ENCODE data around the gene ADRA1B.
A peak's percentile ranks its signal among the peaks of the same experiment; 100 is the strongest.

The ADRA1B gene

GRCh38 chr5:159910207-159910842 lies 6.0 kb upstream of the ADRA1B start:
- 85 to 97% methylated on average over 5 of the region's 5 CpGs for WGBS, 2 experiments
- H3K4me3 ChIP-seq (ENCODE audit: insufficient read depth, low read depth, low read length): no peak overlapping the region
- H3K27me3 ChIP-seq (ENCODE audit: control insufficient read depth, insufficient read depth, low read length, poor library complexity, severe bottlenecking): peaks cover 11% of the 10 kb centered on the region
- H3K27ac ChIP-seq (ENCODE audit: insufficient read depth, low read depth, low read length, poor library complexity, severe bottlenecking): no peak overlapping the region
- no peaks in the 10 kb centered on the region for H3K36me3 ChIP-seq (ENCODE audit: control insufficient read depth, insufficient read depth, low read length)
- no peaks in the 10 kb centered on the region for H3K9me3 ChIP-seq (ENCODE audit: control insufficient read depth, low read length)
- H3K4me1 ChIP-seq (ENCODE audit: control insufficient read depth, insufficient read depth, low read length): peaks cover 15% of the 10 kb centered on the region

GRCh38 chr5:159910843-159911229 lies 5.4 kb upstream of the ADRA1B start:
- Histone ChIP-seq H3K9me3 (ENCODE audit: control insufficient read depth, low read length) (no peaks in the 10 kb centered on the region), H3K4me1 (ENCODE audit: control insufficient read depth, insufficient read depth, low read length) (peaks cover 15% of the 10 kb centered on the region), H3K27ac (ENCODE audit: insufficient read depth, low read depth, low read length, poor library complexity, severe bottlenecking) (no peak overlapping the region), H3K4me3 (ENCODE audit: insufficient read depth, low read depth, low read length) (no peak overlapping the region), H3K36me3 (ENCODE audit: control insufficient read depth, insufficient read depth, low read length) (no peaks in the 10 kb centered on the region), H3K27me3 (ENCODE audit: control insufficient read depth, insufficient read depth, low read length, poor library complexity, severe bottlenecking) (peaks cover 16% of the 10 kb centered on the region)
- WGBS, 2 experiments: 73 to 86% methylated on average over 2 of the region's 2 CpGs

GRCh38 chr5:159911349-159911748 lies 4.9 kb upstream of the ADRA1B start:
- 82 to 89% methylated on average over 4 of the region's 4 CpGs for WGBS, 2 experiments
- H3K36me3 ChIP-seq (ENCODE audit: control insufficient read depth, insufficient read depth, low read length): no peaks in the 10 kb centered on the region
- no peak overlapping the region for H3K27ac ChIP-seq (ENCODE audit: insufficient read depth, low read depth, low read length, poor library complexity, severe bottlenecking)

GRCh38 chr5:159912033-159912800 lies 4.1 kb upstream of the ADRA1B start:
- 84 to 89% methylated on average over 4 of the region's 4 CpGs for WGBS, 2 experiments
- Histone ChIP-seq H3K27me3 (ENCODE audit: control insufficient read depth, insufficient read depth, low read length, poor library complexity, severe bottlenecking) (peaks cover 29% of the 10 kb centered on the region), H3K27ac (ENCODE audit: insufficient read depth, low read depth, low read length, poor library complexity, severe bottlenecking) (no peak overlapping the region)

More at GRCh38 chr5:159911349-159911748, 4.9 kb upstream of the ADRA1B start:
- no peaks in the 10 kb centered on the region for H3K9me3 ChIP-seq (ENCODE audit: control insufficient read depth, low read length)
- H3K27me3 ChIP-seq (ENCODE audit: control insufficient read depth, insufficient read depth, low read length, poor library complexity, severe bottlenecking): peaks cover 21% of the 10 kb centered on the region
- H3K4me3 ChIP-seq (ENCODE audit: insufficient read depth, low read depth, low read length): no peak overlapping the region
- peaks cover 15% of the 10 kb centered on the region for H3K4me1 ChIP-seq (ENCODE audit: control insufficient read depth, insufficient read depth, low read length)

GRCh38 chr5:159913048-159913447 lies 3.2 kb upstream of the ADRA1B start:
- 90 to 91% methylated on average over 6 of the region's 6 CpGs for WGBS, 2 experiments
- peaks cover 10% of the 10 kb centered on the region for H3K4me1 ChIP-seq (ENCODE audit: control insufficient read depth, insufficient read depth, low read length)

More at GRCh38 chr5:159912033-159912800, 4.1 kb upstream of the ADRA1B start:
- no peaks in the 10 kb centered on the region for H3K36me3 ChIP-seq (ENCODE audit: control insufficient read depth, insufficient read depth, low read length)
- H3K4me3 ChIP-seq (ENCODE audit: insufficient read depth, low read depth, low read length): no peak overlapping the region
- peaks cover 15% of the 10 kb centered on the region for H3K4me1 ChIP-seq (ENCODE audit: control insufficient read depth, insufficient read depth, low read length)
- H3K9me3 ChIP-seq (ENCODE audit: control insufficient read depth, low read length): no peaks in the 10 kb centered on the region

GRCh38 chr5:159913501-159913900 lies 2.8 kb upstream of the ADRA1B start:
- Histone ChIP-seq H3K27me3 (ENCODE audit: control insufficient read depth, insufficient read depth, low read length, poor library complexity, severe bottlenecking) (peaks cover 39% of the 10 kb centered on the region), H3K9me3 (ENCODE audit: control insufficient read depth, low read length) (no peaks in the 10 kb centered on the region), H3K4me1 (ENCODE audit: control insufficient read depth, insufficient read depth, low read length) (peaks cover 6% of the 10 kb centered on the region), H3K27ac (ENCODE audit: insufficient read depth, low read depth, low read length, poor library complexity, severe bottlenecking) (no peak overlapping the region), H3K36me3 (ENCODE audit: control insufficient read depth, insufficient read depth, low read length) (no peaks in the 10 kb centered on the region), H3K4me3 (ENCODE audit: insufficient read depth, low read depth, low read length) (no peak overlapping the region)

More at GRCh38 chr5:159913048-159913447, 3.2 kb upstream of the ADRA1B start:
- Histone ChIP-seq H3K27ac (ENCODE audit: insufficient read depth, low read depth, low read length, poor library complexity, severe bottlenecking) (no peak overlapping the region), H3K9me3 (ENCODE audit: control insufficient read depth, low read length) (no peaks in the 10 kb centered on the region), H3K27me3 (ENCODE audit: control insufficient read depth, insufficient read depth, low read length, poor library complexity, severe bottlenecking) (peaks cover 36% of the 10 kb centered on the region), H3K4me3 (ENCODE audit: insufficient read depth, low read depth, low read length) (no peak overlapping the region), H3K36me3 (ENCODE audit: control insufficient read depth, insufficient read depth, low read length) (no peaks in the 10 kb centered on the region)

- H3K27me3 ChIP-seq (ENCODE audit: control insufficient read depth, insufficient read depth, low read length, poor library complexity, severe bottlenecking): peaks cover 39% of the 10 kb centered on the region
- no peaks in the 10 kb centered on the region for H3K4me1 ChIP-seq (ENCODE audit: control insufficient read depth, insufficient read depth, low read length)
- no peaks in the 10 kb centered on the region for H3K36me3 ChIP-seq (ENCODE audit: control insufficient read depth, insufficient read depth, low read length)
- 84 to 85% methylated on average over 36 of the region's 36 CpGs for WGBS, 2 experiments
- peak overlapping the region; percentile 38 for H3K4me3 ChIP-seq (ENCODE audit: insufficient read depth, low read depth, low read length)
- no peak overlapping the region for H3K27ac ChIP-seq (ENCODE audit: insufficient read depth, low read depth, low read length, poor library complexity, severe bottlenecking)
- H3K9me3 ChIP-seq (ENCODE audit: control insufficient read depth, low read length): no peaks in the 10 kb centered on the region
Observed at GRCh38 chr5:159916841-159917761, 819 bp downstream of the ADRA1B start.

- H3K9me3 ChIP-seq (ENCODE audit: control insufficient read depth, low read length): no peaks in the 10 kb centered on the region
- no peak overlapping the region for H3K27ac ChIP-seq (ENCODE audit: insufficient read depth, low read depth, low read length, poor library complexity, severe bottlenecking)
- H3K27me3 ChIP-seq (ENCODE audit: control insufficient read depth, insufficient read depth, low read length, poor library complexity, severe bottlenecking): peaks cover 39% of the 10 kb centered on the region
- no peak overlapping the region for H3K4me3 ChIP-seq (ENCODE audit: insufficient read depth, low read depth, low read length)
- H3K36me3 ChIP-seq (ENCODE audit: control insufficient read depth, insufficient read depth, low read length): no peaks in the 10 kb centered on the region
- no peaks in the 10 kb centered on the region for H3K4me1 ChIP-seq (ENCODE audit: control insufficient read depth, insufficient read depth, low read length)
- 93 to 96% methylated on average over 10 of the region's 10 CpGs for WGBS, 2 experiments
Observed at GRCh38 chr5:159917994-159918393, 1.7 kb downstream of the ADRA1B start.

- WGBS, 2 experiments: 79 to 89% methylated on average over 3 of the region's 3 CpGs
- H3K27me3 ChIP-seq (ENCODE audit: control insufficient read depth, insufficient read depth, low read length, poor library complexity, severe bottlenecking): peaks cover 14% of the 10 kb centered on the region
Observed at GRCh38 chr5:159921721-159922120, 5.4 kb downstream of the ADRA1B start.

GRCh38 chr5:159923008-159923407 lies 6.7 kb downstream of the ADRA1B start:
- H3K9me3 ChIP-seq (ENCODE audit: control insufficient read depth, low read length): no peaks in the 10 kb centered on the region
- H3K4me1 ChIP-seq (ENCODE audit: control insufficient read depth, insufficient read depth, low read length): no peaks in the 10 kb centered on the region
- no peaks in the 10 kb centered on the region for H3K36me3 ChIP-seq (ENCODE audit: control insufficient read depth, insufficient read depth, low read length)
- no peak overlapping the region for H3K27ac ChIP-seq (ENCODE audit: insufficient read depth, low read depth, low read length, poor library complexity, severe bottlenecking)
- no peak overlapping the region for H3K4me3 ChIP-seq (ENCODE audit: insufficient read depth, low read depth, low read length)
- 92% methylated on average over 7 of the region's 7 CpGs for WGBS, 2 experiments
- peaks cover 3% of the 10 kb centered on the region for H3K27me3 ChIP-seq (ENCODE audit: control insufficient read depth, insufficient read depth, low read length, poor library complexity, severe bottlenecking)

More at GRCh38 chr5:159921721-159922120, 5.4 kb downstream of the ADRA1B start:
- Histone ChIP-seq H3K36me3 (ENCODE audit: control insufficient read depth, insufficient read depth, low read length) (no peaks in the 10 kb centered on the region), H3K27ac (ENCODE audit: insufficient read depth, low read depth, low read length, poor library complexity, severe bottlenecking) (no peak overlapping the region), H3K4me1 (ENCODE audit: control insufficient read depth, insufficient read depth, low read length) (no peaks in the 10 kb centered on the region), H3K9me3 (ENCODE audit: control insufficient read depth, low read length) (no peaks in the 10 kb centered on the region), H3K4me3 (ENCODE audit: insufficient read depth, low read depth, low read length) (no peak overlapping the region)
